Measurements from ENCODE around the gene BPIFB3. TPM values are rescaled to one million over a fixed set of nuclear protein-coding genes. Genes with fewer than 3 reads are reported as not detected.

BPIFB3 gene
- not detected for total RNA-seq

GRCh38 chr20:33053291-33054106, at the start of gene BPIFB3:
Gene BPIFB3 (plus strand): TSS chr20:33053903. CDS start chr20:33055436, 1,533 bp downstream.
- ATAC-seq (no peak), DNase-seq (ENCODE audit: low spot score) (no peak)

- ATAC-seq (no peak), DNase-seq (ENCODE audit: low spot score) (no peak)
Measured at GRCh38 chr20:33004141-33004751, 49.5 kb upstream of the BPIFB3 start, which contains the start of gene SUN5. Gene SUN5 (minus strand): TSS chr20:33004433. CDS start chr20:33004340, 93 bp downstream.

GRCh38 chr20:33005132-33005566, 48.6 kb upstream of the BPIFB3 start:
- no peak for DNase-seq (ENCODE audit: low spot score)
- no peak for ATAC-seq

- no peak for DNase-seq (ENCODE audit: low spot score)
- no peak for ATAC-seq
Measured at GRCh38 chr20:33005908-33006775, 47.6 kb upstream of the BPIFB3 start.

GRCh38 chr20:33006776-33007375, 46.8 kb upstream of the BPIFB3 start:
- ATAC-seq (no peak), DNase-seq (ENCODE audit: low spot score) (no peak)

GRCh38 chr20:33007376-33008335, 46.0 kb upstream of the BPIFB3 start, which contains the start of gene BPIFB2:
Gene BPIFB2 (plus strand): TSS chr20:33007704. CDS start chr20:33008575, 871 bp downstream.
- peak; percentile 83 for DNase-seq (ENCODE audit: low spot score)

GRCh38 chr20:33008336-33009213, 45.1 kb upstream of the BPIFB3 start:
- DNase-seq (ENCODE audit: low spot score) (no peak), ATAC-seq (no peak)

More at GRCh38 chr20:33007376-33008335, 46.0 kb upstream of the BPIFB3 start, which contains the start of gene BPIFB2:
- ATAC-seq: peak; percentile 95

- DNase-seq (ENCODE audit: low spot score): no peak
- peak; percentile 6 for ATAC-seq
Measured at GRCh38 chr20:33009214-33010132, 44.2 kb upstream of the BPIFB3 start.

GRCh38 chr20:33010133-33010504, 43.6 kb upstream of the BPIFB3 start:
- DNase-seq (ENCODE audit: low spot score): no peak

GRCh38 chr20:33010674-33011449, 42.8 kb upstream of the BPIFB3 start:
- DNase-seq (ENCODE audit: low spot score) (no peak), ATAC-seq (no peak)

More at GRCh38 chr20:33010133-33010504, 43.6 kb upstream of the BPIFB3 start:
- ATAC-seq: peak; percentile 33

- no peak for DNase-seq (ENCODE audit: low spot score)
Measured at GRCh38 chr20:33012327-33013189, 41.1 kb upstream of the BPIFB3 start.

GRCh38 chr20:33013701-33014326, 39.9 kb upstream of the BPIFB3 start:
- DNase-seq (ENCODE audit: low spot score) (no peak), ATAC-seq (no peak)

More at GRCh38 chr20:33012327-33013189, 41.1 kb upstream of the BPIFB3 start:
- ATAC-seq: no peak

GRCh38 chr20:33014336-33015113, 39.2 kb upstream of the BPIFB3 start:
- DNase-seq (ENCODE audit: low spot score): no peak
- no peak for ATAC-seq

GRCh38 chr20:33015114-33015484, 38.6 kb upstream of the BPIFB3 start:
- DNase-seq (ENCODE audit: low spot score): no peak
- ATAC-seq: no peak

All from left lobe of liver (tissue), 2 donors.